ENCODE data around the gene DNAJC18. TPM values are rescaled to one million over a fixed set of nuclear protein-coding genes. Genes with fewer than 3 reads are reported as not detected.
"Not testable (repeated sequence)": the region's sequence is repeated elsewhere in the genome, so short reads cannot be mapped to it uniquely, and the experiment has no call there.

DNAJC18 gene
- total and polyA plus RNA-seq, 12 donors: 4.9 to 16.2 (median 8.8) TPM

DNA sequence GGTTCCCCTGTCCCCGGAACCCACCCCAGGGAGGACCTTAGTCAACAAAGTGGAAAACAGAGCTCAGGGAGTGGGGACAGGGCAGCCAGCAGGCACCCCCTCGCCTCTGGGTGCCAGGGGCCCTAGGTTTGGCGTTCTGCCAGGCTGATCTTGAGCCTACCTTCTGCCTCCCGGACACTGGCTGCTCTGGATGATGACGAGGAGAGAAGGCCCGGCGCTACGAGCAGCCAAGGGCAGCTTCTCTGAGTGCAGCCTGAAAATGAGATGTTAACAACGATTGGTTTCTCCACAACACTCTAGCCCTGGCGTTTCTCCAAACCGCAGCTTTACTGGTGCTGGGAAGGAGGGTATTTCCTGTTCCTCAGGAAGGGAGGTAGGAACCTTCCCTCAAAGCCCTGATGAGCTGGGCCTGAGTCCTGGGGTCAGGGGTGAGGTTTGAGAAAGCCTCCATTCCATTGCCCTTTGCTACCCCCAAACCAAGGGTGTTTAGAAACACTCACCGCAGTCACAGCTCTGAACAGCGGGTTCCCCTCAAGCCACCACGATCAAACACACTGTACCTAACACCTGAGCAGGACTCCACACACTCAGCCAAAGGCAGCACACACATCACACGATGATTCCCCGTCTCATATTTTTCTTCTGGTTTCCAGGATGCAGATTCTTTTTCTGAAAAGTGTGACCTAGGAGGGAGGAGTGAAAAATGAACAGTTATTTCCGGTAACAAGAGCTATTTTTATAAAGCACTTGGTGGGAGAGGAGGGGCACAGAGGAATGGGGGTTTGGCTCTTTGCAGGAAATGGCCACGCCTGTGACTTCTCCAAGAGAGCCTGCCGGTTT is 42.9 kb upstream of the DNAJC18 start, which contains the start of gene STING1:
STING1 (minus strand) TSS at position 709 of the 840 bp plus-strand sequence. CDS start 1,054 bp downstream, outside the sequence.
- peak; percentile 67 to 92 (median 76) for DNase-seq
- peaks cover 0 to 22% of the 10 kb centered on the region in 2 donors for H3K4me1 ChIP-seq (replicated peaks in 1 of 2)
- TF ChIP-seq POLR2A (IDR thresholded peaks at IDR 0.05): peak in 1 of 2 donors; percentile 8
- TF ChIP-seq, protein P1, sequence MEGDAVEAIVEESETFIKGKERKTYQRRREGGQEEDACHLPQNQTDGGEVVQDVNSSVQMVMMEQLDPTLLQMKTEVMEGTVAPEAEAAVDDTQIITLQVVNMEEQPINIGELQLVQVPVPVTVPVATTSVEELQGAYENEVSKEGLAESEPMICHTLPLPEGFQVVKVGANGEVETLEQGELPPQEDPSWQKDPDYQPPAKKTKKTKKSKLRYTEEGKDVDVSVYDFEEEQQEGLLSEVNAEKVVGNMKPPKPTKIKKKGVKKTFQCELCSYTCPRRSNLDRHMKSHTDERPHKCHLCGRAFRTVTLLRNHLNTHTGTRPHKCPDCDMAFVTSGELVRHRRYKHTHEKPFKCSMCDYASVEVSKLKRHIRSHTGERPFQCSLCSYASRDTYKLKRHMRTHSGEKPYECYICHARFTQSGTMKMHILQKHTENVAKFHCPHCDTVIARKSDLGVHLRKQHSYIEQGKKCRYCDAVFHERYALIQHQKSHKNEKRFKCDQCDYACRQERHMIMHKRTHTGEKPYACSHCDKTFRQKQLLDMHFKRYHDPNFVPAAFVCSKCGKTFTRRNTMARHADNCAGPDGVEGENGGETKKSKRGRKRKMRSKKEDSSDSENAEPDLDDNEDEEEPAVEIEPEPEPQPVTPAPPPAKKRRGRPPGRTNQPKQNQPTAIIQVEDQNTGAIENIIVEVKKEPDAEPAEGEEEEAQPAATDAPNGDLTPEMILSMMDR (IDR thresholded peaks at IDR 0.05): no peak
- H3K4me3 ChIP-seq: peak within 1 kb of the TSS in 2 of 4 donors; percentile 44 to 56
- H3K27me3 ChIP-seq: no peaks in the 10 kb centered on the region
- peak within 1 kb of the TSS; percentile 75 to 94 (median 84) for H3K27ac ChIP-seq
- H3K36me3 ChIP-seq (replicated peaks in 1 of 2): peaks cover 0 to 12% of the 10 kb centered on the region in 2 donors
- intact Hi-C loops (cut with DNase I): no loop called here
- 29 to 44% (median 34%) methylated on average over 16 to 19 of the region's 19 CpGs for WGBS, 4 donors
- H3K9me3 ChIP-seq (replicated peaks in 1 of 3): no peaks in the 10 kb centered on the region

DNA sequence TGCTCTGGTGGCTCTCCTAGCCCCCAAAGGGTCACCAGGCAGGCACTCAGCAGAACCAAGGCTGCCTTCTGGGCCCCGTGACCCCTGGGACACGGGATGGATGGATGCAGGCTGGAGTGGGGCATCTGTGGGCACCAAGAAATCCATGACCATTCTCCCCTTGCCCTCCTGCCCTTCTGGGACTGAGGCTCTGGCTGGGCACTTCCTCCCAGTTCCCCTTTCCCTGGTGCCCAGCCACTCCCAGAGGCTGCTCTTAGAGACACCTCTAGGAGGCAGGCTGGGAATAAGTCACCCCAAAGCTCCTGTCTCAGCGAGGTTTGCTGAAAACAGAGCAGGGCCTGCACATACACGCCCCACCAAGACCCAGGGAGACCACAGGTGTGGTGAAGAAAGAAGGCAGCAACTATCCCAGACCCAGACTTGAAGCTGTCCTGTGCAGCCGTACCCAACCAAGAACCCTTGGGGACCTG is 42.3 kb upstream of the DNAJC18 start:
- Histone ChIP-seq H3K4me3 (peak overlapping the region in 2 of 4 donors; percentile 44 to 56), H3K27me3 (no peaks in the 10 kb centered on the region), H3K36me3 (replicated peaks in 1 of 2) (peaks cover 0 to 19% of the 10 kb centered on the region in 2 donors), H3K4me1 (replicated peaks in 1 of 2) (peaks cover 0 to 22% of the 10 kb centered on the region in 2 donors), H3K27ac (peak overlapping the region; percentile 75 to 94 (median 84)), H3K9me3 (replicated peaks in 1 of 3) (no peaks in the 10 kb centered on the region)
- WGBS, 4 donors: 50 to 60% (median 55%) methylated on average over 2 to 5 of the region's 5 CpGs
- intact Hi-C loops (cut with DNase I): no loop called here
- DNase-seq: peak in 2 of 7 donors; percentile 21 to 24
- TF ChIP-seq POLR2A (IDR thresholded peaks at IDR 0.05): no peak
- TF ChIP-seq, protein P1 (IDR thresholded peaks at IDR 0.05): no peak

DNA sequence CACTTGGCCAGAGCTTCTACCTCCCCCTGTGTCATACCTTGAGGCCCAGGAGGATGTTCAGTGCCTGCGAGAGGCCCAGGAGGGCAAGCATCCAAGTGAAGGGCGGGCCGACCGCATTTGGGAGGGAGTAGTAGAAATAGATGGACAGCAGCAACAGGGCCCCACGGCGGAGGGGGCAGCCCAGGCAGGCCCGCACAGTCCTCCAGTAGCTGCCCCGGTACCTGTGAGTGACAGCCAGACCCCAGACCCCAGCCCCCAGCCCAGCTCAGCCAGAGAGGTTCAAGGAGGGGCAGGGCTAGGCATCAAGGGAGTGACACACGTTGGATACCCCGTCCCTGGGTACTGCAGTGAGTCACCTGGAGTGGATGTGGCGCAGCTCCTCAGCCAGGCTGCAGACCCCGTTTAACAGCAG is 41.8 kb upstream of the DNAJC18 start:
- H3K4me1 ChIP-seq (replicated peaks in 1 of 2): peaks cover 0 to 22% of the 10 kb centered on the region in 2 donors
- WGBS, 4 donors: 55 to 87% (median 63%) methylated on average over 5 to 12 of the region's 12 CpGs
- peak overlapping the region in 4 of 5 donors; percentile 75 to 94 (median 84) for H3K27ac ChIP-seq
- peaks cover 0 to 24% of the 10 kb centered on the region in 2 donors for H3K36me3 ChIP-seq (replicated peaks in 1 of 2)
- DNase-seq: no peak
- no peaks in the 10 kb centered on the region for H3K27me3 ChIP-seq
- intact Hi-C loops (cut with DNase I): no loop called here
- no peaks in the 10 kb centered on the region for H3K9me3 ChIP-seq (replicated peaks in 1 of 3)
- H3K4me3 ChIP-seq: peak overlapping the region in 1 of 4 donors; percentile 44
- no peak for TF ChIP-seq POLR2A (IDR thresholded peaks at IDR 0.05)
- TF ChIP-seq, protein P1 (IDR thresholded peaks at IDR 0.05): no peak

DNA sequence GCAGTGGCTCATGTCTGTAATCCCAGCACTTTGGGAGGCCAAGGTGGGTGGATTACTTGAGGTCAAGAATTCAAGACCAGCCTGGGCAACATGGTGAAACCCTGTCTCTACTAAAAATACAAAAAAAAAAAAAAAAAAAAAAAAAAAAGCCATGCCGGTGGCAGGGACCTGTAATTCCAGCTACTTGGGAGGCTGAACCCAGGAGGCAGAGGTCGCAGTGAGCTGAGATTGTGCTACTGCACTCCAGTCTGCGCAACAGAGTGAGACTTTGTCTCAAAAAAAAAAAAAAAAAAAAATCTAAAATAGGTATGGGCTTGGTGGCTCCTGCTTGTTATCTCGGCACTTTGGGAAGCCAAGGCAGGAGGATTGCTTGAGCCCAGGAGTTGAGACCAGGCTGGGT is 40.4 kb upstream of the DNAJC18 start:
- intact Hi-C loops (cut with DNase I); DNase-seq; H3K27ac ChIP-seq; H3K9me3 ChIP-seq (replicated peaks in 1 of 3); H3K4me3 ChIP-seq; H3K27me3 ChIP-seq: not testable (repeated sequence)
- Histone ChIP-seq H3K4me1 (replicated peaks in 1 of 2) (peaks cover 0 to 22% of the 10 kb centered on the region in 2 donors), H3K36me3 (replicated peaks in 1 of 2) (peaks cover 0 to 26% of the 10 kb centered on the region in 2 donors)
- whole genome bisulfite sequencing, 4 donors: 93 to 96% (median 95%) methylated on average over 4 of the region's 4 CpGs

DNA sequence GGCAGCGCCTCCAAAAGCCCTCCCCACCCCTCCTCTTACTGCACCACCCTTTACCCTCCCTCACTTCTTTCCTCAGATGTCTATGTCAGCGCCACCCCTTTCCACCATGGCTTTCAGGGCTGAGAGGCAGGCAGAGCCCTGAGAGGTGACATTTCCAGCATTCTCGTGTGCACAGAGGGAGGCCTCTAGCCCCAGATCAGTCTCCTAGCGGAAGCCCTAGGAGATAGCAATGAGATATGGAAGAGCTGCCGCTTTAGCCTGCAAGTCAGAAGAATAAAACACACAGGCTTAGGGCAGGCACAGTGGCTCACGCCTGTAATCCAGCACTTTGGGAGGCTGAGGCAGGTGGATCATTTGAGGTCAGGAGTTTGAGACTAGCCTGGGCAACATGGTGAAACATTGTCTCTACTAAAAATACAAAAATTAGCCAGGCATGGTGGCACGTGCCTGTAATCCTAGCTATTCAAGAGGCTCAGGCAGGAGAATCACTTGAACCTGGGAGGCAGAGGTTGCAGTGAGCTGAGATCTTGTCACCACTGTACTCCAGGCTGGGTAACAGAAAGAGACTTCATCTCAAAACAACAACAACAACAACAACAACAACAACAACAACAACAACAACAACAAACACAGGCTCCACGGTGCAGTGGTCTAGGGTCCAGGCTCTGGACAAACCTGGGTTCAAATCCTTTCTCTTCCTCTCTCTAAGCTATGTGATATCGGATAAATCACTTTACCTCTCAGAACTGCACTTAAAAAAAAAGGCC is 39.5 kb upstream of the DNAJC18 start:
- DNase-seq; H3K4me3 ChIP-seq; H3K27ac ChIP-seq; H3K9me3 ChIP-seq (replicated peaks in 1 of 3); H3K27me3 ChIP-seq; intact Hi-C loops (cut with DNase I): not testable (repeated sequence)
- 74 to 83% (median 81%) methylated on average over 9 of the region's 9 CpGs for WGBS, 4 donors
- Histone ChIP-seq H3K4me1 (replicated peaks in 1 of 2) (peaks cover 0 to 16% of the 10 kb centered on the region in 2 donors), H3K36me3 (replicated peaks in 1 of 2) (peaks cover 0 to 26% of the 10 kb centered on the region in 2 donors)
